HUES64 (cell line): Measurements from ENCODE around the gene ABCD2.
"Not testable (repeated sequence)": the region's sequence is repeated elsewhere in the genome, so short reads cannot be mapped to it uniquely, and the experiment has no call there.

ENCODE experiments used
- H3K27ac ChIP-seq: 2 replicates; pipeline ENCODE4 v1.7.0; 2013; ENCODE audit warnings: low read depth, low read length, inconsistent platforms
- H3K27me3 ChIP-seq: 2 replicates; pipeline ENCODE4 v1.6.1; 2013; ENCODE audit warnings: mild to moderate bottlenecking, low read length; ENCODE audit not compliant: insufficient read depth
- H3K36me3 ChIP-seq: 2 replicates; pipeline ENCODE4 v1.6.1; 2013; ENCODE audit warnings: mild to moderate bottlenecking, low read length; ENCODE audit not compliant: insufficient read depth
- H3K4me1 ChIP-seq: 2 replicates; pipeline ENCODE4 v1.6.1; 2013; ENCODE audit warnings: mild to moderate bottlenecking, low read length, moderate library complexity; ENCODE audit not compliant: insufficient read depth
- H3K4me3 ChIP-seq: 2 replicates; pipeline ENCODE4 v1.5.1; 2013; ENCODE audit warnings: mild to moderate bottlenecking, low read length, moderate library complexity
- H3K9ac ChIP-seq: 2 replicates; pipeline ENCODE4 v1.6.1; 2013; ENCODE audit warnings: mild to moderate bottlenecking, low read depth, low read length
- H3K9me3 ChIP-seq: 2 replicates; pipeline ENCODE4 v1.6.1; 2013; ENCODE audit warnings: low read depth, low read length; ENCODE audit not compliant: insufficient read depth
- WGBS: fragments of 150-250, 120-280 bp; methylation state at CpG from one replicate; pipeline ENCODE4 v1.1.7; 2013; ENCODE audit warnings: missing lambda C conversion rate; 5-methylcytosine and 5-hydroxymethylcytosine counted together

ABCD2 gene

DNA sequence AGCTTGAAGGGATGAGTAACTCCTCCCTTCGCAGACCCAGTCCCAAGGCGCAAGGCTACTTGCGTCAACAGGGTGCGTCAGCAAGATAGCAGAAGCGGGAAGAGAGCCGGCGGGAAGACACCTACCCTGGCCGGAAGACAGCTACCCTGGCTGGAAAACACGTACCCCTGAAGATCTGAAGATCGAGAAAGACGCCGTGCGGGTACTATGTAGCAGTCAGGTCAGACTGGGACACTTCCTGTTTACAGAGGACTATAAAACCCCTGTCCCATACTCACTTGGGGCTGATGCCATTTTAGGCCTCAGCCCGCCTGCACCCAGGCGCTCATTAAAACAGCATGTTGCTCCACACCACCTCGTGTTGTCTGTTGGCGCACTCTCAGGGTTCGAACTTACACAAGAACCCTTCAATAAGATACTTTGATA, 80.9 kb downstream of the ABCD2 start:
- Histone ChIP-seq H3K9me3 (no peaks in the 10 kb centered on the region), H3K4me1 (no peaks in the 10 kb centered on the region; the same call in 1 of the 2 replicates), H3K4me3 (no peak overlapping the region), H3K27me3 (no peaks in the 10 kb centered on the region), H3K27ac (no peak overlapping the region), H3K9ac (no peak overlapping the region), H3K36me3 (no peaks in the 10 kb centered on the region)
- WGBS = 96% methylated on average over 18 of the region's 18 CpGs

DNA sequence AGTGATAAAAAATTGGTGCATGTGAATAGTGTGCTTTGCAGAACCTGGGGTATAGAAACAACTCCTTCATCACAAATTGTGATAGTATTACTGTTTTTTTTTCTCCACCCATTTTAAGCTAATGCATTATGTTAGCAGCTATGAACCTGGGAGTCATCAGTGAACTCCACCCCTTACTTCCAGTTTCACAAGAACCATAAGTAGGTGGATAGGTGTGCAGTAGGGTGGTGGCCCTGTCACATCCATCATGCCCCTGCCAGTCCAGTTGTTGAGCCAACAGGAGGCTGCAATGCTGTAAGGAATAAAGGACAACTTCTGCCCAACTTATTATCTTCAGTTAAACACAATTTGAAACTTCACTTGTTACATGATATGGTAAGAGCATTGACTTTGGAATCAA, 85.7 kb downstream of the ABCD2 start:
- no peak overlapping the region for H3K4me3 ChIP-seq
- H3K4me1 ChIP-seq = no peaks in the 10 kb centered on the region
- H3K9me3 ChIP-seq = no peaks in the 10 kb centered on the region
- H3K27ac ChIP-seq = no peak overlapping the region
- H3K36me3 ChIP-seq = no peaks in the 10 kb centered on the region
- H3K9ac ChIP-seq = no peak overlapping the region
- no peaks in the 10 kb centered on the region for H3K27me3 ChIP-seq

DNA sequence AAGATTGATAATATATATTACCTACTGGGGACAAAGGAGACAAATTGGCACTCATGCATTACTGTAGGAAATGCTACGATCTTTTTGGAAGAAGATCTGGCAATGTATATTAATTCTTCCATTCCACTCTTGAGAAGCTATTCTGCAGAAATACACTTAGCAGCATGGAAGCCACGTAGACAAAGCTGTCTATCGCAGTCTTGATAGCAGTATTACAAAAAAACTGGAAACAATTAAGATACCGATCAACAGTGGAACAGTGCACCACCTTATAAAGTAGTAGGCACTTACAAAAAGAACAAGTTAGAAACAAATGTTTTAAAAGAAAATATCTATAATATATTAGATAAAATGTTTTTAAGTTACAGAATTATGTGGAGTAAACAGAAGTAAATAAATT, 87.2 kb downstream of the ABCD2 start:
- Histone ChIP-seq H3K4me1 (no peaks in the 10 kb centered on the region), H3K27me3 (no peaks in the 10 kb centered on the region)
- WGBS = 100% methylated on average over 4 of the region's 4 CpGs

DNA sequence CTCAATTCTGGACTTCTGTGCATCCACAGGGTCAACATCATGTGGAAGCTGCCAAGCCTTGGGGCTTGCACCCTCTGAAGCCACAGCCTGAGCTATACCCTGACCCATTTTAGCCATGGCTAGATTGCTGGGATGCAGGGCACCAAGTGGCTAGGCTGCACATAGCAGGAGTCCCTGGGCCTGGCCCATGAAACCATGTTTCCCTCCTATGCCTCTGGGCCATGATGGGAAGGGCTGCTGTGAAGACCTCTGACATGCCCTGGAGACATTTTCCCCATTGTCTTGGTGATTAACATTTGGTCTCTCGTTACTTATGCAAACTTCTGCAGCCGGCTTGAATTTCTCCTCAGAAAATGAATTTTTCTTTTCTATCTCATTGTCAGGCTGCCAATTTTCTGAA, 92.6 kb downstream of the ABCD2 start:
- Histone ChIP-seq H3K4me3 (no peak overlapping the region), H3K27me3 (no peaks in the 10 kb centered on the region), H3K4me1 (no peaks in the 10 kb centered on the region), H3K9ac (no peak overlapping the region), H3K27ac (no peak overlapping the region), H3K36me3 (no peaks in the 10 kb centered on the region), H3K9me3 (peaks cover 14% of the 10 kb centered on the region)
- WGBS = 85% methylated on average over 2 of the region's 2 CpGs

More for the DNA sequence above, 87.2 kb downstream of the ABCD2 start:
- Histone ChIP-seq H3K9me3 (no peaks in the 10 kb centered on the region), H3K9ac (no peak overlapping the region), H3K36me3 (no peaks in the 10 kb centered on the region), H3K4me3 (no peak overlapping the region), H3K27ac (no peak overlapping the region)

DNA sequence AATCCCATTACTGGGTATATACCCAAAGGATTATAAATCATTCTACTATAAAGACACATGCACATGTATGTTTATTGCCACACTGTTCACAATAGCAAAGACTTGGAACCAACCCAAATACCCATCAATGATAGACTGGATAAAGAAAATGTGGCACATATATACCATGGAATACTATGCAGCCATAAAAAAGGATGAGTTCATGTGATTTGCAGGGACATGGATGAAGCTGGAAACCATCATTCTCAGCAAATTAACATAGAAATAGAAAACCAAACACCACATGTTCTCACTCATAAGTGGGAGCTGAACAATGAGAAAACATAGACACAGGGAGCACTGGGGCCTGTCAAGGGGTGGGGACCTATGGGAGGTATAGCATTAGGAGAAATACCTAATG, 97.4 kb downstream of the ABCD2 start:
- not testable (repeated sequence) for H3K4me3 ChIP-seq, H3K9ac ChIP-seq, H3K36me3 ChIP-seq, H3K27me3 ChIP-seq, H3K4me1 ChIP-seq, H3K27ac ChIP-seq
- H3K9me3 ChIP-seq = peaks cover 14% of the 10 kb centered on the region

DNA sequence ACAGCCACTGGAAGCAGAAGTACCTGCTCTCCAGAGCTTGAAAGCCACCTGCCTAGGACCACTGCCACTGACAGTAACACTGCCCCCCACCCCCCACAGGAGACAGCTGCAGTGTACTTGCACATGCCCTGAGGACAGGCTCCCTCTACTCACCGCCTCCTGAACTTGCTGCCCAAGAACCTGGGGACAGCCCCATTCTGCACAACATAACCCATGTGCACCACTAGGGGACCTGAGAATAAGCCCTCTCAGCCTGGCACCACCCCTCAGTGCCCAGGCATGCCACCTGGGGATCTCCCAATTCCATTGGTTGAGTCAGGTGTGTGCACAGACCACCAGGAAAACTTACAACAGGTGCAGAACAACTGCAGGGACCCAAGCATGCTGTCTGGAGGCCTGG, 109.6 kb downstream of the ABCD2 start:
- Histone ChIP-seq H3K4me3 (no peak overlapping the region), H3K9me3 (peaks cover 17% of the 10 kb centered on the region), H3K27ac (no peak overlapping the region), H3K4me1 (no peaks in the 10 kb centered on the region), H3K27me3 (no peaks in the 10 kb centered on the region), H3K9ac (no peak overlapping the region), H3K36me3 (no peaks in the 10 kb centered on the region)
- 89% methylated on average over 1 of the region's 1 CpG for WGBS

DNA sequence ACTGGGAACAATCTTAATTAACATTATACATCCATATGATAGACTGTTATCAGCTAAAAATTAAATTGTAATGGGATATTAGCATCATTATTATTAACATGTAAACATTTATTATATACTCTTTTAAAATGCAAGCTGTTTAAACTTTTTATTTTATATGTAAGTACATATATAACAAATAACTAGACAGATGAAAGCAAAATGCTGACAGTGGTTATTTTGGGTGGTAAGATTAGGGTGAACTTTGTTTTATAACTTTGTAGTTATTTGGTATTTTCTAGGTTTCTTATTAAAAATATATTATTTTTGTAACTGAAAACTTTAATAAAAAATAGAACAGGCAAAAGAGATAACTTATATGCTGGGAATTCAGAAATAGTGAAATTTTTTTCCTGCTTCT, 114.0 kb downstream of the ABCD2 start:
- Histone ChIP-seq H3K4me1 (peaks cover 13% of the 10 kb centered on the region), H3K9me3 (peaks cover 3% of the 10 kb centered on the region; the same call in 1 of the 2 replicates), H3K9ac (no peak overlapping the region), H3K36me3 (no peaks in the 10 kb centered on the region), H3K4me3 (no peak overlapping the region), H3K27ac (no peak overlapping the region), H3K27me3 (no peaks in the 10 kb centered on the region)

DNA sequence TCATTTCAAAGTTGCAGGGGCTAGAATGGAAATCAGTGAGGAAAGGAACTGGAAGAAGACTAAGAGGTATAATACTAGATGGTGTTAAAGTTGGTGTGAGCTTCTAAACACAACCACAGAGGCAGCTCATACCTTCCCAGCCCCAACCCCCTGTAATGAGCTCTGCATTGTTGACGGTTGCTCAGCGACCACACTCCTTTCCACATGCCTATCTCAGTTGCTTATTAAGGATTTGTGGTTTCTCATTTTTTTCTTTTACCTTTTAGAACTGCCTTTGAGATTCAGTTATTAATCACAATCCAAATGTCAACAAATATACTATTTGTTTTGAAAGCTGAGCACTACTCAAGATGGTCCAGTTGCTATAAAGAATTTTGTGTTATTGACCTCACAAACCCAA, 114.6 kb downstream of the ABCD2 start:
- Histone ChIP-seq H3K27me3 (no peaks in the 10 kb centered on the region), H3K9ac (no peak overlapping the region), H3K4me3 (no peak overlapping the region), H3K27ac (no peak overlapping the region), H3K9me3 (no peaks in the 10 kb centered on the region), H3K36me3 (no peaks in the 10 kb centered on the region), H3K4me1 (peaks cover 13% of the 10 kb centered on the region)
- WGBS = 100% methylated on average over 2 of the region's 2 CpGs

DNA sequence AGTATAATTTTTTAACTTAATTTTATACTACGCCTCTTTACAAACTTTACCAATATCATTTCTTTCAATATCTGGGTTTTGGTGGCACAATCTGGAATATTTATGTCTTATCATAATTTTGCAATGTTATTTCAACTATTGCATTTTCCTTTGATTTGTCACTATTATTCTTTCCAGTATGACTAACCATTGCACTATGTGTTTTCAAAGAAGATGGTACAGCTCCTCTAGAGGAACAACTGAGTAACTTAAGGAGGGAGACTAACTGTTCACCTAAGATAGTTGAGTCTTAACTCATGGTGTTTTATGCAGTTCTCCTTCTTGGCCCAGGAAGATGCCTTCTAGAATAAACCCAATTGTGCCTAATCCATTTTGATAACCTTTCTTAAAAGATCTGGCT, 116.2 kb downstream of the ABCD2 start:
- Histone ChIP-seq H3K4me3 (no peak overlapping the region), H3K4me1 (peaks cover 13% of the 10 kb centered on the region), H3K27ac (no peak overlapping the region), H3K9me3 (no peaks in the 10 kb centered on the region), H3K9ac (no peak overlapping the region), H3K27me3 (no peaks in the 10 kb centered on the region), H3K36me3 (no peaks in the 10 kb centered on the region)
- no CpG with 5 or more reads among the region's 1 CpG for WGBS

DNA sequence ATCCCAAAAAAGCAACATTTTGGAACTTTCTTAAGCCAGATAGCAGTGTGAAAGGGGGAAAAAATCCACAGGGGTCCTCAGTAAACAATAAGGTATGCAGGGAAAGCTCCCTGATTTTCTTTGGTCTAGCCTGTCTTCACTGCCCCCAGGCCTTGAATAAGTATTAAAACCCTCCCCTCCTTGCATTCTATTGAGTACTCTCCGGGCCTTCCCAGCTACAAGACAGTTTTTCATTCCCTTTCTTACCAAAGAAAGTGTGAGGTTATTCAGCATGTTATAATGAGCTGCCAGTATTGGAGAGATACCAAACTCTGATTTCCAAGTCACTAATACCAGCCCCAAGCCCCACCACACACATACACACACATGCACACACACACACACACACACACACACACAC, 116.9 kb downstream of the ABCD2 start:
- Histone ChIP-seq H3K4me1 (peaks cover 13% of the 10 kb centered on the region), H3K4me3 (no peak overlapping the region), H3K36me3 (no peaks in the 10 kb centered on the region), H3K9me3 (no peaks in the 10 kb centered on the region), H3K27me3 (no peaks in the 10 kb centered on the region), H3K27ac (no peak overlapping the region), H3K9ac (no peak overlapping the region)
- WGBS = 40% methylated on average over 1 of the region's 1 CpG
